ENCODE data around the gene CASP12.

Gene CASP12

GRCh38 chr11:104883342-104883741, 14.9 kb downstream of the CASP12 start:
- Histone ChIP-seq H3K9me3 (no peaks in the 10 kb centered on the region), H3K4me3 (ENCODE audit: low read depth in 1 of 2, low read length in 1 of 2) (no peak overlapping the region), H3K27me3 (no peaks in the 10 kb centered on the region), H3K27ac (no peak overlapping the region), H3K36me3 (no peaks in the 10 kb centered on the region), H3K4me1 (ENCODE audit: control insufficient read depth in 1 of 2, insufficient read depth in 1 of 2, low read depth in 1 of 2, low read length in 1 of 2) (no peaks in the 10 kb centered on the region)
- TF ChIP-seq, protein P1, sequence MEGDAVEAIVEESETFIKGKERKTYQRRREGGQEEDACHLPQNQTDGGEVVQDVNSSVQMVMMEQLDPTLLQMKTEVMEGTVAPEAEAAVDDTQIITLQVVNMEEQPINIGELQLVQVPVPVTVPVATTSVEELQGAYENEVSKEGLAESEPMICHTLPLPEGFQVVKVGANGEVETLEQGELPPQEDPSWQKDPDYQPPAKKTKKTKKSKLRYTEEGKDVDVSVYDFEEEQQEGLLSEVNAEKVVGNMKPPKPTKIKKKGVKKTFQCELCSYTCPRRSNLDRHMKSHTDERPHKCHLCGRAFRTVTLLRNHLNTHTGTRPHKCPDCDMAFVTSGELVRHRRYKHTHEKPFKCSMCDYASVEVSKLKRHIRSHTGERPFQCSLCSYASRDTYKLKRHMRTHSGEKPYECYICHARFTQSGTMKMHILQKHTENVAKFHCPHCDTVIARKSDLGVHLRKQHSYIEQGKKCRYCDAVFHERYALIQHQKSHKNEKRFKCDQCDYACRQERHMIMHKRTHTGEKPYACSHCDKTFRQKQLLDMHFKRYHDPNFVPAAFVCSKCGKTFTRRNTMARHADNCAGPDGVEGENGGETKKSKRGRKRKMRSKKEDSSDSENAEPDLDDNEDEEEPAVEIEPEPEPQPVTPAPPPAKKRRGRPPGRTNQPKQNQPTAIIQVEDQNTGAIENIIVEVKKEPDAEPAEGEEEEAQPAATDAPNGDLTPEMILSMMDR (IDR thresholded peaks at IDR 0.05): no peak

DNA sequence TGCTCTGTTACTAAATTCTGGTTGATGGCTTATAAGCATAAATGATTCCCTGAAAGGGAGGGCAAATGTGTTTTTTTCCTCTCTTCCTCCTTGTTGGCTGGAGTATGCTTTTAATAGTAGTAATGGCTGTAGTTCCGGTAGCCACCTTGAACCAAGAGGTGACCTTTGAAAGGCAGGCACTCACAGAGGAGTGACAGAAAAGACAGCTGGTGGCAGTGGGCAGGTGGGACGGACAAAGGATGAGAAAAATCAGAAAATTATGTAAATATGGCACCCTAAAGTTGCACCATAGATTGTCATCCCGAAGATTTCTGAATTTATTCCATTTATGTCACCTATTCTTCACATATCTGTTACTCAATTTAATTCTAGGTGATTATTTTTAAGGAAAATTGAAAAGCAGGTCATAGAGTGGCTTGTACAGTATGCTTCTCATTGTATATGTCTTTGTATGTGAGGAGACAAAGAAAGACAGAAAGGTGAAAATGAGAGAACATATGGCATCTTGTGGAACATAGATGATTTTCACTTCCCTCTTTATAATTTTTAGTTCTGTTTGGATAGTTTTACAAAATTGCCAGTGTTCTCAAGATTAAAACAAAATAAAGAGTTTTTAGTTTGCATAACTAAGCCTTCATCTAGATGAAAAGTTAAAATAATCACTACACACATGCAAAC, 17.0 kb downstream of the CASP12 start:
- no peak overlapping the region for H3K4me3 ChIP-seq (ENCODE audit: low read depth in 1 of 2, low read length in 1 of 2)
- TF ChIP-seq, protein P1 (IDR thresholded peaks at IDR 0.05): no peak
- no peaks in the 10 kb centered on the region for H3K4me1 ChIP-seq (ENCODE audit: control insufficient read depth in 1 of 2, insufficient read depth in 1 of 2, low read depth in 1 of 2, low read length in 1 of 2)
- no peaks in the 10 kb centered on the region for H3K36me3 ChIP-seq
- H3K9me3 ChIP-seq: no peaks in the 10 kb centered on the region
- H3K27ac ChIP-seq: no peak overlapping the region
- no peaks in the 10 kb centered on the region for H3K27me3 ChIP-seq

DNA sequence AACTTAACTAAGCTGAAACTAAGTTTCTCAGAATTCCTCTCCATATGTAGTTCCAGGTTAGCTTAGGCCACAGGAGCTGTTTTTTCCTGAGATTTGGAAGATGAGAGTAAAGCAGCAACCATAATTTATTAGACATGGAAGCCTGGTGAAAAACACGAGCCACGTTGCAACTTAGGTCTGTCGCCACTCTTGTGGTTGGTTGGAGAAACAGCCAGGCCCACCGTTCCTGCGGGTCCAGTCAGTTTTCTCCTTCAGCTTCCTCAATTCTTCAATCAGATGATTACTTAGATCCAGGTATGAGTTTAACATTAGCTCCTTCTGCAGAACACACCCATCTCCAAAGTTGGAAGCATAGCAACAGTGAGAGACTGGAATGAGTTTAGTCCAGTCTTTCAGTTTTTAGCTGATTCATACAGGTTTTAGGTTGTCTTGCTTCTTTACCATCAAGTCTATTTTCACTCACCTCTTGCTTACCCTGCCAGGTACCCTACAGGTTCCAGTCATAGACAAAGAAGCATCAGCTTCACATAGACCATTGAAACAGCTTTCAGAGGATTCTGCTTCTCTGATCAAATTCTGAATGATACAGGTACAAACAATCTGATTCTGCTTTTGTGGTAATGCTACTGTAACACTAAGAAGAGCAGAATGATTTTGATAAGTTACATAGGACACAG, 18.6 kb downstream of the CASP12 start:
- Histone ChIP-seq H3K36me3 (no peaks in the 10 kb centered on the region), H3K27ac (no peak overlapping the region), H3K27me3 (no peaks in the 10 kb centered on the region), H3K4me1 (ENCODE audit: control insufficient read depth in 1 of 2, insufficient read depth in 1 of 2, low read depth in 1 of 2, low read length in 1 of 2) (no peaks in the 10 kb centered on the region), H3K9me3 (no peaks in the 10 kb centered on the region), H3K4me3 (ENCODE audit: low read depth in 1 of 2, low read length in 1 of 2) (no peak overlapping the region)
- TF ChIP-seq, protein P1 (IDR thresholded peaks at IDR 0.05): no peak

DNA sequence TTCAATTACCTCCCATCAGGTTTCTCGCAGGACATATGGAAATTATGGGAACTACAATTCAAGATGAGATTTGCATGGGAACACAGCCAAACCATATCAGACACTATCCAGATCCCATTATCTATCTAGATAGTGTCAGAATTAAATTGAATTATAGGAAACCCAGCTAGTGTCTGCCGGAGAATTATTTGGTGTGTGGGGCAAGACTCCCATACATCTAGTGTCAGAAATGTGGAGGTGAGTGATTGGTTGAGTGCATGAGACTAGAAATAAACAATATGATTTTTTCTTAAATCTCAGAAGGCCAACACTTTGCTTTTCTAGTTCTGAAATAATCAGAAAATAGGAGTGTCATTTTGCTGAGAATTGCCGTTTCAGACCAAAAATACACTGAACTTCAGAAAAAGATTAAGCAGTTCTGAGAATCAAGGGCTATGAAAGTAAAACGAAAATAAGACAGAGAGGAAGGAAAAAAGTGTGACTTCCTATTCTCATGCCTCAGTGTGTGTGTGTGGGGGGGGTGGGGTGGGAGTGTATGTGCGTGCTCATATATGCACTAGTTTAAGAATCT, 21.3 kb downstream of the CASP12 start:
- Histone ChIP-seq H3K27me3 (no peaks in the 10 kb centered on the region), H3K27ac (no peak overlapping the region), H3K36me3 (no peaks in the 10 kb centered on the region), H3K4me3 (ENCODE audit: low read depth in 1 of 2, low read length in 1 of 2) (no peak overlapping the region), H3K4me1 (ENCODE audit: control insufficient read depth in 1 of 2, insufficient read depth in 1 of 2, low read depth in 1 of 2, low read length in 1 of 2) (no peaks in the 10 kb centered on the region), H3K9me3 (no peaks in the 10 kb centered on the region)
- TF ChIP-seq, protein P1 (IDR thresholded peaks at IDR 0.05): no peak

DNA sequence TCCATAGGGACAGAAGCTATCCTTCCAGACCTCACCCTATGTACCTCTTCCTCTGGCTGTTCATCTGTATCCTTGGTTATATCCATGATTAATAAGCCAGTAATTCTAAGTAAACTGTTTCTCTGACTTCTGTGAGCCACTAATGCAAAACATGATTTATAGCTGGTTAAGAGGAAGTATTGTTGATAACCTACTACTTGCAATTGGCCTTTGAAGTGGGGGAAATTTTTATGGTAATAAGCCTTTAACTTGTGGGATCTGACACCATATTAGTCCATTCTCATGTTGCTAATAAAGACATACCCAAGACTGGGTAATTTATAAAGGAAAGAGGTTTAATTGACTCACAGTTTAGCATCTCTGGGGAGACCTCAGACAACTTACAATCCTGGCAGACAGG, 21.9 kb downstream of the CASP12 start:
- H3K27me3 ChIP-seq: no peaks in the 10 kb centered on the region
- TF ChIP-seq, protein P1 (IDR thresholded peaks at IDR 0.05): no peak
- no peak overlapping the region for H3K4me3 ChIP-seq (ENCODE audit: low read depth in 1 of 2, low read length in 1 of 2)
- no peaks in the 10 kb centered on the region for H3K4me1 ChIP-seq (ENCODE audit: control insufficient read depth in 1 of 2, insufficient read depth in 1 of 2, low read depth in 1 of 2, low read length in 1 of 2)
- H3K36me3 ChIP-seq: no peaks in the 10 kb centered on the region
- no peak overlapping the region for H3K27ac ChIP-seq
- H3K9me3 ChIP-seq: no peaks in the 10 kb centered on the region
